Uterus (tissue), 4 donors: ENCODE results near the gene ASIC1. TPM values are rescaled to one million over a fixed set of nuclear protein-coding genes. Genes with fewer than 3 reads are reported as not detected.
A peak's percentile ranks its signal among the peaks of the same experiment; 100 is the strongest.

ENCODE experiments used
- DNase-seq, 2 donors: peaks; one replicate each; pipeline ENCODE4 v3.0.0-alpha.2; 2019 to 2020
- H3K27ac ChIP-seq, 2 donors: fragments of 200-600 bp; sonication (generic); 1 replicate in 1 of 2; 2 replicates in 1 of 2; pipeline ENCODE4 v1.5.1; 2016 to 2018
- H3K27me3 ChIP-seq, 2 donors: fragments of 200-600 bp; sonication (generic); one replicate each; pipeline ENCODE4 v1.5.1; 2018 to 2019; ENCODE audit warnings: control low read depth in 1 of 2
- H3K36me3 ChIP-seq, 2 donors: fragments of 200-600 bp; sonication (generic); one replicate each; pipeline ENCODE4 v1.5.1; 2019; ENCODE audit warnings: control low read depth in 1 of 2
- H3K4me1 ChIP-seq, 2 donors: fragments of 200-600 bp; sonication (generic); one replicate each; pipeline ENCODE4 v1.5.1; 2018 to 2019; ENCODE audit warnings: control low read depth in 1 of 2
- H3K4me3 ChIP-seq, 2 donors: fragments of 200-600 bp; sonication (generic); 1 replicate in 1 of 2; 2 replicates in 1 of 2; pipeline ENCODE4 v1.5.1; 2018 to 2019; ENCODE audit warnings: mild to moderate bottlenecking in 1 of 2
- H3K9me3 ChIP-seq, 2 donors: fragments of 200-600 bp; sonication (generic); one replicate each; pipeline ENCODE4 v1.5.1; 2019; ENCODE audit warnings: control low read depth in 1 of 2
- POLR2A ChIP-seq, 2 donors: fragments of 450-650 bp; IDR thresholded peaks; one replicate each; pipeline ENCODE4 v1.6.1; 2016; ENCODE audit warnings: antibody characterized with exemption in 2 of 2, mild to moderate bottlenecking in 1 of 2, moderate library complexity in 1 of 2
- intact Hi-C: fragments of 100-400 bp; cut with DNase I; formaldehyde crosslinking; loops from one replicate; pipeline ENCODE4 v1.15.1; 2023; ENCODE audit warnings: low total_unique reads
- total RNA-seq, 4 donors: library from RNA; depleted of rRNA in 3 of 4; stranded (reverse); fragments of >200 nt in 3 of 4; gene quantifications; one replicate each; pipeline versions ENCODE4 v1.1.0 to v1.2.4, GENCODE V29; 2014 to 2023
- TF ChIP-seq, protein P1 (sequence below), 4 experiments: fragments of 200-600 bp in 2 of 4; fragments of 450-650 bp in 2 of 4; sonication (generic) in 2 of 4; IDR thresholded peaks; one replicate each; pipeline ENCODE4 v1.5.1; 2016 to 2019; ENCODE audit warnings: antibody characterized with exemption in 4 of 4, mild to moderate bottlenecking in 2 of 4, moderate library complexity in 1 of 4
- donor health status: DM: yes; HTN: yes; CAD: no.

ASIC1 gene
- total RNA-seq, 4 donors from 2014 or later, result 3.5 to 5.6 TPM; not detected in 2

GRCh38 chr12:50088577-50089335 is 31.4 kb downstream of the ASIC1 start:
- peak in 1 of 2 donors; percentile 52 for DNase-seq
- Histone ChIP-seq H3K4me3 (no peak overlapping the region), H3K27me3 (no peaks in the 10 kb centered on the region), H3K9me3 (no peaks in the 10 kb centered on the region), H3K4me1 (no peaks in the 10 kb centered on the region), H3K27ac (no peak overlapping the region), H3K36me3 (no peaks in the 10 kb centered on the region)
- intact Hi-C loops, result no loop called here
- TF ChIP-seq, protein P1, sequence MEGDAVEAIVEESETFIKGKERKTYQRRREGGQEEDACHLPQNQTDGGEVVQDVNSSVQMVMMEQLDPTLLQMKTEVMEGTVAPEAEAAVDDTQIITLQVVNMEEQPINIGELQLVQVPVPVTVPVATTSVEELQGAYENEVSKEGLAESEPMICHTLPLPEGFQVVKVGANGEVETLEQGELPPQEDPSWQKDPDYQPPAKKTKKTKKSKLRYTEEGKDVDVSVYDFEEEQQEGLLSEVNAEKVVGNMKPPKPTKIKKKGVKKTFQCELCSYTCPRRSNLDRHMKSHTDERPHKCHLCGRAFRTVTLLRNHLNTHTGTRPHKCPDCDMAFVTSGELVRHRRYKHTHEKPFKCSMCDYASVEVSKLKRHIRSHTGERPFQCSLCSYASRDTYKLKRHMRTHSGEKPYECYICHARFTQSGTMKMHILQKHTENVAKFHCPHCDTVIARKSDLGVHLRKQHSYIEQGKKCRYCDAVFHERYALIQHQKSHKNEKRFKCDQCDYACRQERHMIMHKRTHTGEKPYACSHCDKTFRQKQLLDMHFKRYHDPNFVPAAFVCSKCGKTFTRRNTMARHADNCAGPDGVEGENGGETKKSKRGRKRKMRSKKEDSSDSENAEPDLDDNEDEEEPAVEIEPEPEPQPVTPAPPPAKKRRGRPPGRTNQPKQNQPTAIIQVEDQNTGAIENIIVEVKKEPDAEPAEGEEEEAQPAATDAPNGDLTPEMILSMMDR (IDR thresholded peaks at IDR 0.05), result peak; percentile 58 to 76 (median 62)
- no peak for TF ChIP-seq POLR2A (IDR thresholded peaks at IDR 0.05)

DNA sequence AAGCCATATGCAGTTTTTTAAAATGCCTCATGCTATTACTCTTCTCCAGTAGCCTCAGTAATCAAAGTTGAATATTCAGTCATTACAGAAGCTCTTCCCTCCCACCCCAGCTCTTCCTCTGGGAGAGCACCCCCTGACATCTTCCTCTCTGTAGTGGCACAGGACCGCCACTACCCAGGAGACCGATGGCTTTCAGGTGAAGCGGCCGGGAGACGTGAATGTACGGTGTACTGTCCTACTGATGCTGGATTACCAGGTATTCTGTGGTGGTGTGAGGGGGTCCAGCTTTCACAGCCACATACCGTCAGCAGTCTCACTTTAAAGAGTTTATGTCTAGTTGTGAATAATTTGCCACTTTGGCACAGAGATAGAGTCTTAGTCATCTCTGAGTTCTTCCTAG is 32.3 kb downstream of the ASIC1 start:
- intact Hi-C loops, result no loop called here
- H3K9me3 ChIP-seq, result no peaks in the 10 kb centered on the region
- H3K4me3 ChIP-seq, result no peak overlapping the region
- no peaks in the 10 kb centered on the region for H3K4me1 ChIP-seq
- TF ChIP-seq, protein P1 (IDR thresholded peaks at IDR 0.05), result no peak
- TF ChIP-seq POLR2A (IDR thresholded peaks at IDR 0.05), result no peak
- no peak overlapping the region for H3K27ac ChIP-seq
- no peaks in the 10 kb centered on the region for H3K36me3 ChIP-seq
- no peaks in the 10 kb centered on the region for H3K27me3 ChIP-seq
- DNase-seq, result no peak

DNA sequence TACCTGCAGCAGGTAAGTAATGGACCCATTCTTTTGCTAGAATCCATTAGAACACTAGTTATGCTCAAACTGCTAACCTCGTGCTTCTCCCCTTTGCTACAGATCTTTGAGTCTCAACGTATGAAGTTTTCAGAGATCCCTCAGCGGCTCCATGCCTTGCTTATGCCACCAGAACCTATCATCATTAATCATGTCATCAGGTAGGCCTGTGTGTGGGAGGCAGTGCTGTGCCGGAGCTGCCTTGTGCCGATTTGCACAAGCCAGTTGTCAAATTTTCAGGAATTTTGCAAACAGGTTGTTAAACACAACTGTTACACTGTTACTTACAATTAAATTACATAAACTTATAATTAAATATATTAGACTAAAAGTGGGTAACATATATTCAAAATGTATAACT is 33.0 kb downstream of the ASIC1 start:
- Histone ChIP-seq H3K4me1 (no peaks in the 10 kb centered on the region), H3K36me3 (no peaks in the 10 kb centered on the region), H3K9me3 (no peaks in the 10 kb centered on the region), H3K27ac (no peak overlapping the region), H3K27me3 (no peaks in the 10 kb centered on the region), H3K4me3 (no peak overlapping the region)
- intact Hi-C loops, result no loop called here
- no peak for DNase-seq
- TF ChIP-seq, protein P1 (IDR thresholded peaks at IDR 0.05), result no peak
- TF ChIP-seq POLR2A (IDR thresholded peaks at IDR 0.05), result no peak

- Histone ChIP-seq H3K27me3 (no peaks in the 10 kb centered on the region), H3K4me1 (no peaks in the 10 kb centered on the region), H3K4me3 (no peak overlapping the region), H3K36me3 (no peaks in the 10 kb centered on the region), H3K27ac (no peak overlapping the region), H3K9me3 (no peaks in the 10 kb centered on the region)
- DNase-seq, result no peak
- intact Hi-C loops, result no loop called here
- TF ChIP-seq, protein P1 (IDR thresholded peaks at IDR 0.05), result no peak
- no peak for TF ChIP-seq POLR2A (IDR thresholded peaks at IDR 0.05)
Observed at GRCh38 chr12:50097952-50098351, 40.6 kb downstream of the ASIC1 start.

DNA sequence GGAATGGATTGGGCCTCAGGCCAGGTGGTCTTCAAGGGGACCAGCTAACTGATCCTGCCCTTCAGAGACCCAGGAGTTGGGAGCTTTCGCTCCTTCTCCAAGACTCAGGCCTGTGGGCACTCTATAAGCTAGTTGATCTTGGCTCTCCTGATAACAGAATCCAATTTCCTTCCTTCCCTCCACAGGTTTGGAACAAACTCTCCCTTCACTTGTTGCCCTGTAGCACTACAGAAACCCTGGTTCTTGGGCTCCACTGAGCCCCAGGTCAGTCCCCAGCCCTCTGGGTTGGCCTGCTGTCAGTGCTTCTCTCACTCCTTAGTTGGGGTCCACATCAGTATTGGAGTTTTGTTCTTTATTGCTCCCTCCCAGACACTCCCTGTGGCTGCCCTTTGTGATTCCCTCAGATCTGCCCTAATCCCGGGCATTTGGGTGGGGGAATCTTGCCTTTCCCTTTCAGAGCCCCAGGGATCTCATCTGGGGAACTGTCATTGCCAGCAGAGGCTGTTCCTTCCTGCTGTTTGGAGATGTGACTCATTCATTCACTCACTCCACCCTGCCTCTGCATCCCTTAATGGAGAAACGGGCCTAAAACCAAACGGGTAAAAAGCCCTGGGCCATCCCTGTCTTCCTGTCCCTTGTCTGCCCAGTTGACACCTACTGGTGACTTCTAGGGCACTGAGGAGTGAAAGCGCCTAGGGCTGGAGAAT is 42.1 kb downstream of the ASIC1 start:
- Histone ChIP-seq H3K4me3 (no peak overlapping the region), H3K36me3 (no peaks in the 10 kb centered on the region)
- TF ChIP-seq POLR2A (IDR thresholded peaks at IDR 0.05), result no peak
- TF ChIP-seq, protein P1 (IDR thresholded peaks at IDR 0.05), result no peak

More for the DNA sequence above, 42.1 kb downstream of the ASIC1 start:
- no peak for DNase-seq
- no peaks in the 10 kb centered on the region for H3K27me3 ChIP-seq
- H3K4me1 ChIP-seq, result no peaks in the 10 kb centered on the region
- intact Hi-C loops, result loop anchor here (10.0 kb wide), 1 partner anchor 75 kb away; no protein-coding TSS in a partner anchor
- no peaks in the 10 kb centered on the region for H3K9me3 ChIP-seq
- H3K27ac ChIP-seq, result no peak overlapping the region
